ENCODE data around the gene CCDC27.

The CCDC27 gene

DNA sequence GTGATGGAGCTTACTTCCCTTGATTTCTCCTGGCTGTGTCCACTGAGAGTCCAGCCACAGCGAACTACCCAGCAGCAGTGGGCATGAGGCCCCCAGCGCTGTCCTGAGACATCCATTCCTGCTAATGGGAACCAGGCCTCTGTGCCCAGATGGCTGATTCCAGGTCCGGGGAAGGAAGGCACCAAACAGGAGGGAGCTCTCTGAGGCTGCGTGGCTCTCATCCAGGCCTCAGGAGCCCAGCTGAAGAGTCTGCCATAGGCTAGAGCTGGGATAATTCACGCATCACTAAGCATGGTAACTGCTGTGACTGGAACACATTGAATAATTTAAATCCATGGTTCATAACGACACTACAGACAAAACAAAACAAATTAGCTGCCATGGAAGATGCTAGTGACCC lies 68.8 kb downstream of the CCDC27 start:
- no peak for DNase-seq (ENCODE audit: low read depth in 2 of 2)

Measured in stimulated activated CD8-positive, alpha-beta memory T cell treated with anti-CD3 and anti-CD28 coated beads, Interleukin-15, amount 100 ng/mL, for 4 hours (primary cell).